DMS 273 (cell line): ENCODE measurements around the gene FNBP1L.
A peak's percentile ranks its signal among the peaks of the same experiment; 100 is the strongest.

Experiments
- DNase-seq: peaks from one replicate; lab custom pipeline; 2025; ENCODE audit not compliant: unreplicated experiment; lab: John Stamatoyannopoulos, UW

Gene FNBP1L

DNA sequence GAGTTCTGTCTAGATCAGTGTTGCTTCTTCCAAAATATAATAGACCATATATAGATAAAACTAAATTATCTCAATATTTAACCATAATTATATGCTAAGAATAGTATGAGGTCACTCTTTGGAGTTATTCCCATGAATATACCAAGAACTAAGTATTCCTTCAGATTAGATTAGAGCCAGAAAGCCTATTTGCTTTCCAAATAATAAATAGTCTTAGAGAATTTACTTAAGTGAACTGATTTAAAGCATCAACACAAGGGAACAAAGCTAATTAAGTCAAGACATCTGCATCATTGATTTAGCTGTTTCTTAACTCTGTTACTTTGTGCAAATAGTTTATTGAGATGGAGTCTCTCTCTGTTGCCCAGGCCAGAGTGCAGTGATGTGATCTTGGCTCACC, 35.7 kb downstream of the FNBP1L start:
- no peak for DNase-seq

DNA sequence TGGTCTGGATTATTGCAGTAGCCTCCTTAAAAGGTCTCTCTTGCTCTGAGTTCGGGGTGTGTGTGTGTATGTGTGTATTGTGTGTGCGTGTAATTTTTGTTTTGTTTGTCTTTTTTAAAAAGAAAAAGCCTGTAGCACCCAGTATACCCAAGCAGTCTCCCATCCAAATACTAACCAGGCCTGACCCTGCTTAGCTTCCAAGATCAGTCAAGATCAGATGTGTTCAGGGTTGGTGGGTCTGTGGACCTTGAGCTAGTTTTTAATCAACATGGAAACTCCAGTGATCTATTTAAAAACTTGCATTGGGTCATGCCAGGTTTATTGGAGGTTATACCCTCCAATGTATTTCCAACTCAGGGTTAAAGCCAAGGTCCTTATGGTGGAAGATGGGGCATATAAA, 40.3 kb downstream of the FNBP1L start:
- DNase-seq: peak; percentile 11

DNA sequence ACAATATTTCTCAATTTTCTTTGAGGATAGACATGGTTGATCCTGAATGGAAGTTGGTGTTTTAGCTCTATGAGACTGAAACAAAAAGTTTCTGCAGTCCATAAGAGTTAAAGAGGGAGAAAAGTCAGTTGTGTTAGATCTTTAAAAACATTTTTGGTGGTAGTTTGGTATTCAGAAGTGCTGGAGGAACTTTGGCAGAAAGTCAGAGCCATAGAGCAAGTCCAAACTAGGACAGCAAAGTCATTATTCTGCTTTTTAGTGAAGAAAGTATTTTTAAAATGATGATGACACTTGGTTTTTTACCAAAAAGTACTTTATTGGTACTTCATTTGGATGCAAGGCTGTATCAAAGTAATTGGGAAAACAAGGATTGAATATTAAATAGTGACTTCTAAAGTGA, 41.8 kb downstream of the FNBP1L start:
- DNase-seq: no peak

DNA sequence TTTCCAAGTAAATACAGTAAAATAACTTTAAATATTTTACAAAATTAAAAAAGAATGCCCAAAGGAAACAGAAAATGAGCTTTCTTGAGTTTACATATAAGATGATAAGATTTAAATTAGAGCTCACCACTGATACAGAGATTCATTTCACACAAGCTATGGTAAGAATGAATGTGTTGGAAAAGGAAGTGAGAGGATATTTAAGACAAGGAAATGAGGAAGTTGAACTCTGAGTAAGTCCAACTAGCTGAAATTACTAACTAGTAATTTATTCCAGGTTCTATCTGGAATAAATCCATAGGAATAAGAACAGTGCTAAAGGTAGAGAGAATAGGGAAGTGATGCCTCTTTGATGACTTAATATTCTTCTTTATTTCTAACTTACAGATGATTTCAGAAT, 42.4 kb downstream of the FNBP1L start:
- no peak for DNase-seq

DNA sequence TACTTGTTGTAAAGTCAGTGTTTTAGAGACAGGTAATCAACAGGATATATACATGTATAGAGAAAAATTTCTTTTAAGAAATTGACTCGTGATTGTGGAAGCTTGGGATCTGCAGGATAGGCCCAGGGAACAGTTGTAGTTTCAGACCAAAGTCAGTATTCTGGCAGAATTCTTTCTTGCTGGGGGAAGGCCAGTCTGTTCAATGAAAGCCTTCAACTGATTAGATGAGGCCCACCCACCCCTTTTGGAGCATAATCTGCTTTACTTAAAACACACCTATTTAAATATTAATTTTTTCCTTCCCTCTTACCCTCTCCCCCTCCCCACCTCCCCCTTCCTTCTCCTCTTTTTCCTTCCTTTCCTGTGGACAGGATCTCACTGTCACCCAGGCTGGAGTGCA, 48.0 kb downstream of the FNBP1L start:
- DNase-seq: no peak

DNA sequence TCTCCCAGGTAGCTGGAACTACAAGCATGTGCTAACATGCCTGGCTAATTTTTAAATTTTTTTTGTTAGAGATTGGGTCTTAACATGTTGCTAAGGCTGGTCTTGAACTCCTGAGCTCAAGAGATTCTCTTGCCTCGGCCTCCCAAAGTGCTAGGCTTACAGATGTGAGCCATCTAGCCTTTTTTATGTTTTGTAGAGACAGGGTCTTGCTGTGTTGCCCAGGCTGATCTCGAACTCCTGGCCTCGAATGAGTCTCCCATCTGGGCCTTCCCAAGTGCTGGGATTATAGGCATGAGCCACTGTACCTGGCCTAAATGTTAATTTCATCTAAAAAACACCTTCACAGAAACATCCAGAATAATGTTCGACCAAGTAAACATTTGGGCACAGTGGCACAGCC, 48.6 kb downstream of the FNBP1L start:
- no peak for DNase-seq

DNA sequence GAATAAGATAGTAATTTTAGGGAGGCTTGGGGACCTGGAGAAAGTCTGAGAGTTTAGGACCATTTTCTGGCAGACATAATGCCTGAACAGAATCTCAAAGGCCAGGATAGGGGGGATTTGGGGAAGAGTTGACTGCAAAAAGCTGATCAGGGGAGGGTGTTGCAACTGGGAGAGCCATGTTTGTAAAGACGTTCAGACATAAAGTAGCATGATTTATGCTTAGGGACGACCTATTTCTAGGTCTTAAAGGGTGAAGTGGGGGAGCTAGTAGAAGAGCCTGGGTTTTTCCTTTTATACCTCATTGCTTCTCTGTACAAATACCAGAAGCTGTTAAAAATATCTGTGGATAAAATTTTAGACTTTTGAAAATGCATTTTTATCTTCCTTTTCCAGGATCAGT, 51.2 kb downstream of the FNBP1L start:
- no peak for DNase-seq

DNA sequence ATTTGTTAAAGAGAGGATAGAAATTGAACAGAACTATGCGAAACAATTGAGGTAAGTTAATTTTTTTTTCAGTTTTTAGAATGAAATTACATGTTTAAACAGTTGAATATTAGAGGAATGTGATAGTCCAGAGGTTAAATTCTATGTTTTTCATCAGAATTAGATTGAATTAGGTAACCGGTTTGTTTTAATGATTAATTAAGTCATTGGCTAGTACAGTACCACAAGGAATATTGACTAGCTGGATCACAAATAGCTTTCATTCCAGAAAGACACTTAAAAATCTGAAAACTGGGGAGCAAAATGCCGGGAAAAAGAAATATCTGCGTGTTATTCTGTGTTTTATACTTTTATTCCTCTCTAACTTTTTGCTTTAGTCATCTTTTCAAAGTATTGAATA, 51.6 kb downstream of the FNBP1L start:
- no peak for DNase-seq

DNA sequence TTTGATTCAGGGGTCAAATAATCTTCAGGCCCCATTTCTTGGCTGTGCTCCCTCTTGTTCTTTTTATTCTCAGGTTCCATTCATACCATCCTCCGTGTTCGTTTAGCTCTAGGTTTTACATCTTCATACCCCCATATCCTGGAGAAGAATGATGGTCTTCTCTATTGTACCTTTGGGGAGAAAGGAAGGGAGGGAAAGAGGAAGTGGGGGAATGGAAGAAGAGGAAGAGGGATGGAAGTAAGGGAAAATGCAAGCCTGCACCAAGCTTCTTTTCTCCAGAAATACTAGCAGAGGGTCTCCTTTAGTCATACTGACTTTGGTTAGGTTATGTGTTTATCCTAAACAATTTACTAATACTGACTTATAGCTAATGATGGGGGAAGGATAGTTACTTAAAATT, 52.4 kb downstream of the FNBP1L start:
- no peak for DNase-seq

DNA sequence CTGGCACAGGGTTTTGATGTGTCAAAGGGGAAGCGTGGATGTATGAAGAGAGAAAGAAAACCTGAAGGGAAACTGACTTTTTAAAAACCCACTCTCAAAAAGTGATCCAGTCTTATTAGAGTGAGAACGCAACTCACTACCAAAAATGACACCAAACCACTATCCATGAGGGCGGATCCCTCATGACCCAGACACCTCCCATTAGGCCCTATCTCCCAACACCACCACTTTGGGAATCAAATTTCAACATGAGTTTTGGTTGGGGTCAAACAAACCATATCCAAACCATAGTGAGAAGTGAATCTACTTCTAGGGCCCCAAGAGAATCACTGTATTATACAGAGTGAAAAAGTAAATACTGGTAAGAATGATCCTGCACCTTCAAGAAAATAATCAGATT, 53.5 kb downstream of the FNBP1L start:
- DNase-seq: no peak

DNA sequence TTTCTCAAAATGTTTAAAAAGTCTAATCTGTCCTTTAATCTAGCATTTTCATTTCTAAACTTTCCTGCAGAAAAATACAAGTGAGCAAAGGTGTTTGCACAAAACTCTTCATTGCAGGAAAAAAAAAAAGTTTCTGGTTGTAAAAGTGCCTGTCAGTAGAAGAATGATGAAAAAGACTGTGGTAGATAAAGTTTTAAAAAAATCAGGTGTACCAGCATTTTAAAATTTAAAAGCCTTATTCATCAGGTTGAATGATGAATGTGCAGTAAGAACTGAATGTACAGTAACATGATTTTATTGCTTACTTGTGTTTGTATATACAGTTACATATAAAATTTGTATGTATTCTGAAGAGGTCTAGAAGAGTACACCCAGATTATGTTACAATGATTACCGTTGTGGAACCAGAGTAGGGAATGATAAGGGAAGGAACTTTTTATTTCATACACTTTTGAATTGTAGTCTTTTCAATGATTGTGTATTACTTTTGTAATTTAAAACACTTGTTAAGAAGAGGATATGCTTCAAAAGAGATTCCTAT, 54.0 kb downstream of the FNBP1L start:
- DNase-seq: no peak

DNA sequence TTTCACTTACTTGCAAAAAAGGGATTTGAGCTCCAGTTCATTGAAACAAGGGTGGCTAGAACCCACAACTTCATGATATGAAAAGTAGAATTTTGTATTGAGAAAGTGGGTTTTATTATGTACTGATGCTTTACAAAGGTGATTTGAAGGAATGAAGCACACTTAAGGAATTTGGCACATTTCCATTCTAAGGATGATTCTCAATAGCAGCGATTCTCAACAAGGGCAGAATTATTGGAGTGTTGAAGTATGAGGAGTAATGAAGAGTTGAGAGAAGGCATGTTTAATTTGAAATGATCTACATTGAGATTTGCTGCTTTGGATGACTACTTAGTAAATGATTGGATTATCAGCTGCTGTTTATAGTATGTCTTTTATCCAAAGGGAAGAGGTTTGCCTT, 54.7 kb downstream of the FNBP1L start:
- DNase-seq: no peak

DNA sequence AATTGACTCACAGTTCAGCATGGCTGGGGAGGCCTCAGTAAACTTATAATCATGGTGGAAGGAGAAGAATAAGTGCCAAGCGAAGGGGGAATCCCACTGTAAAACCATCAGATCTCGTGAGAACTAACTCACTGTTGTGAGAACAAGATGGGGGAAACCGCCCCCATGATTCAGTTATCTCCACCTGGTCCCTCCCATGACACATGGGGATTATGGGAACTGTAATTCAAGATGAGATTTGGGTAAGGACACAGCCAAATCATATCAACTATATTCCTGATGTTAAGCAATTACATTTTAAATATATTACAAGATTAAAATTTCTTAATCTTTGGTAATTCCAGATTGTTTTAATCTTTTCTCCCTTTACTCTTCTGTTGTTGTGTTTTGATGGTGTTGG, 55.2 kb downstream of the FNBP1L start:
- DNase-seq: no peak

DNA sequence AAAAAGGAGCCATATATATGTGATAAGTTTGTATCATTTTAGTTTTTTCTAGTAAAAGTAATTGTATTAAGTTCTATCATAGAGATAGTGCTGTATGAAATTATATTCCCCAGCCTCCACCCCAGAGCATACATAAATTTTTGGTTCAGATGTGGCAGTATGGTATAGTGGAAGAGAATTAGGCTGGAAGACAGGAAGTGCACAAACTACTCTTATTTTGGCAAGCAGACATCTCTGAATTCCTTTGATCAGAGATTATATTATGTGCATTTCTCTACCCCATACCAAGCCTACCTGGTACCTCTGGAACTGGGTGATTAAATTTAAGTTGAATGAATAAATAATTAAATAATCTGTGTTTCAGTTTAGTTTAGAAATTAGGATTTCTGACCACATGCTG, 55.9 kb downstream of the FNBP1L start:
- no peak for DNase-seq

DNA sequence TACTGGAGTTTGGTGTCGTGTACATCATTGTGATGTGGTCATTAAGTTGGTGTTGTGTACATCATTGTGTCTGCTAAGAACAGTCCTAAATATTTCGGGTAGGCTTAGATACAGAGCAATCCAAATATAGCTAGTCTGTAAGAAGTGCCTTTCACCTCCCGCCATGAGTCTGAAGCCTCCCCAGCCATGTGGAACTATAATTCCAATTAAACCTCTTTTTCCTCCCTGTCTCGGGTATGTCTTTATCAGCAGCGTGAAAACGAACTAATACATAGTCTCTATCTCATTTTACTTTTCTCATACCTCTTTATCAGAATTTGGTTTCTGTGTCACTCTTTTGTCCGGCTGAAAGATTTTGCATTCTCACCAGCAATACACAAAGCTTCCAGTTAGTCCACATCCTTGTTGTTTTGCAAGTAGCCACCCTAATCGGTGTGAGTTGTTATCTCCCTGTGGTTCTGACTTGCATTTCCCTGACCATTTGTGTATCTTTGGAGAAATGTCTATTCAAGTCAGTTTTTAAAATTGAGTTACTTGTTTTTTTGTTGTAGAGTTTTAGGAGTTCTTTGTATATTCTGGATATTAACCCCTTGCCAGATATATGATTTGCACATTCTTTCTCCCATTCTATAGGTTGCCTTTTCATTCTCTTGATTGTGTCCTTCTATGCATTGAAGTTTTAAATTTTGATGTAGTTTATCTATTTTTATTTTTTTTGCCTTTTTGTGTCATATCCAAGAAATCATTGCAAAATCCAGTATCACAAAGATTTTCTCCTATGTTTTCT, 56.5 kb downstream of the FNBP1L start:
- DNase-seq: no peak

DNA sequence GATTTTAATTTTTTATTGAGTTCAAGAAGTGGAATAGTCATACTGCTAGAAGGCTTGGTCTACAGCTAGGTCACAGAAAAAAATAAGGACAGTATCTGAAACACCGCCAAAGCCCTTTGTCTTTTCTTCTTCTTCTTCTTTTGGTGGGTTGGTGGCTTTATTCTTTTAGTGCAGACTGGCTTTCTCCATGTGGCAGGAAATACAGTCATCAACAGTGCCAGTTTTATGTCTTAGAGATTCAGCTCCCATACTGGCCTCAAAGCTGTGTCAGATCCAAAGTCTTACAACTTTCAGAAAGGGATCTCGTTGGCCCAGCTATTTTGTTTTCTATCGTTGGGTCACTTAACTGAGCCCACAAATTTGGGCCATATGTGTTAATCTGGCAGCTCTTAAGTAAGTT, 58.2 kb downstream of the FNBP1L start:
- no peak for DNase-seq

DNA sequence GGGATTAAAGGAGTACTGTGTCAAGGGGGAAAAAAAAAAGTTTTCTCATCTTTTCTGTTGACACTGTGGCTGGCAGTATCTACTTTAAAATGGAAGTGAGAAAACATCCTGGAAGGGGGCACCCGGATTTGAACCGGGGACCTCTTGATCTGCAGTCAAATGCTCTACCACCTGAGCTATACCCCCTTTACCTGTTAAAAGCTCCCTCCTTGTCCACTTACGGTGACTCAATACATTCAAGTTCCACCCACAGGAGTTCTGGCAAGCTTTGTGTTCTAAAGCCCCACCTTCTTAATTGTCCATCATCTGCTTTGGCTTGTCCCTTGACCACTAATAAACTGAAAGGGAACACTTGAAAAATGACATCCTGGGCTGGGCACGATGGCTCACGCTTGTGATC, 68.2 kb downstream of the FNBP1L start:
- DNase-seq: peak; percentile 28

DNA sequence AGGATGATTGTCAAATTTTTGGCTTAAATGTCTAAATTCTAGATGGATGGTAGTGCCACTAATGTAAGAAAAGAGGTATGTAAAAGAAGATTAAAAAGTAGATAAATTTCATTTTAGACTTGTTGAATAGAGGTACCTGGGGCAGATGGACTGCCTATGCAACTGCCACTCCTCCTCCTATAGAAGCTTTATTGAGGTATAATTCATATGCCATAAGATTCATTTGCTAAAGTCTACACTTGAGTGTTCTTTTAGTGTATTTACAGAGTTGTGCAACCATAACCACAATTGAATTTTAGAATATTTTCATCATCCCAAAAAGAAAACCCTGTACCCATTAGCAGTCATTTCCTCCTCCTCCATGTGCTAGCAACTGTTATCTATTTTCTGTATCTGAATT, 70.6 kb downstream of the FNBP1L start:
- DNase-seq: no peak

DNA sequence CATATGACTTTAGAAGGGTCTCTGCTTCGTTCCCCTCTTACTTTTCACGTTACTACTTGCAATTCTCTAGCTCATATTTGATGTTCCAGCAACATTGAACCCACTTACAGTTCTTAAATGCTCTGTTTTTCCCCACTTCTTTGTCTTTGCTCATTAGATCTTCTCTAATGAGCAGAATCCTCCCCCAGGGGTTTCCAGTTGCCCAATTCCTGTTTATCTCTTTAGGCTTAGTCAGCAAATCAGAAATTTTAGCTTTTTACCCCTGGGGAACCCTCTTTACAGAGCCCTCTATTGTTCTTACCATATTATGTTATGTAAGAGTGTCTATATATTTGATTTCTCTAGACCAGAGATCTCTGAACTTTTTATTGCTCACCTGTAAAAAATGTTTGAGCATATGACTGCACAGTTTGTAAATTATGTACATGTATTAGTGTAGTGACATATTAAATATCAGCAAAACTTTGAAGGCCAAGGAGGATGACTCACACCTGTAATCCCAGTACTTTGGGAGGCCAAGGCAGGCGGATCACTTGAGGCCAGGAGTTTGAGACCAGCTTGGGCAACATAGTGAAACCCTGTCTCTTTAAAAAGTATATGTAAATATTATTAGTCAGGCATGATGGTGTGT, 71.4 kb downstream of the FNBP1L start:
- no peak for DNase-seq

DNA sequence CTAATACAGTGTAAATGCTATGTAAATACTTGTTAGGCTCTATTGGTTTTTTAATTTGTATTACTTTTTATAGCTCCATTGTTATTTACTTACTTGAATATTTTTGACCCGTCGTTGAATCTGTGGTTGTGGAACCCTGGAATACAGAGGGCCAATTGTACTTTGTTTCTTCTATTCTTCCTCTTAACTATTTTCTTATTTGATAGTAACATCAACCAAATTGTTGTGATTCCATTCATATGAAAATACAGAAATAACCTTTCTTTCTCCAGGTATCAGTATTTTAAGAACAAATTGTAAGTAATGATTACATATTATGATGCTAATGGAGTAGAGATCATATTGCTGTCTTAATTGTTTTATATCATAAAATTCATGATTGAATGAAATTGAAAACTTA, 73.7 kb downstream of the FNBP1L start:
- DNase-seq: no peak

DNA sequence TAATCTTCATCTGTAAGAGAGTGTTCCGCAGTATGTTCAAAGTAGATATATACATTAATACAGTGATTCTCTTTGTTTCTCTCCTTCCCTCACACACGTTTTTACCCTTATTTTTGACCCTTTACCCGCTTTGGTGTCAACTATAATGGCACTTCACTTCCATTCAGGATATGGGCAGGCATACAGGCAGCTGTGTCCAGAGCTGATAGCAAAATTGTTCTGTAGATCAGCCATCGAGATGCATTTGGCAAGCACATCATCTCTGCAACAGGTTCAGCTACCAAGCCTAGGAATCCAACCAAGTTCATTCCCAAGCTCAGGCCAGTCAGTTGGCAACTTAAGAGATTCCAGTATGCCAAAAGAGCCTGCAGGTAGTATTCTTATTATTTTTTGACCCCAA, 74.8 kb downstream of the FNBP1L start:
- DNase-seq: no peak

DNA sequence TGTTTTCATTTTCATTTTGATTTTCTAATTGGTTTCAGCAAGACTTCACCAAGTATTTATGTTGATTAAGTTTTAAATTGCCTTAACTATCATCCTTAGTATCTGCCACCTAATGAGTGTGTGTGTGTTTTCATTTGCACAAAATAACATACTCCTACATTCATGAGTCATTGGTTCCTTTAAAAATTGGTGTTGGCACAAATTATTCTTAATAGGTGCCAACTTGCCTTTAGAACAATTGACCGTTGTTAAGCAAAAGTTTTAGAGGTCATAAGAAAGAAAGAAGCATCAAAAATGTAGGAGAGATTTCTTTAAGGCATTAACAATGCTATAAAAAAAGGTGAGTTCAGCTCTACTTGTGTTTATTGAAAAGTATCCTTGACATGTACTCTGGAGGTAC, 77.5 kb downstream of the FNBP1L start:
- no peak for DNase-seq

DNA sequence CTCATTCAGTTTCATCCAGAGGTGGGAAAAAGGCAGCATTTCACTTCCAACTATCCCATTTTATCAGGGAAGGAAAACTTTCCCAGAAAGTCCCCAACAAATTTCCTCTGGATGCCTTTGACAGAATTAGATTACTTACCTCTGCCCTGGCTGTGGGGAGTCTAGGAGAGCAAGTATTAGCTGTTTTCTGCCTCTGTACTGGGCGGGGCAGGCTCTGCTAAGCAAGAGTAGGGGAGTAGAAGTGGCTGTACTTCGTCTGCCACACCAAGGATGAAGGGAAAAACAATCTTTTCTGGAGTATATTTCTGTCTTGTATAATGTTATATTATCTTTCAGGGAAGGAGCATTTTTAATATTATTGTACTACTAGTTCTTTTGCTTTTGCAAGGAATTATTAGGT, 78.5 kb downstream of the FNBP1L start:
- no peak for DNase-seq
